CD4-positive, alpha-beta memory T cell (primary cell): Measurements from ENCODE around the gene HINT3. TPM values are rescaled to one million over a fixed set of nuclear protein-coding genes. Genes with fewer than 3 reads are reported as not detected.
"Not testable (repeated sequence)": the region's sequence is repeated elsewhere in the genome, so short reads cannot be mapped to it uniquely, and the experiment has no call there.

ENCODE experiments used
- CTCF ChIA-PET: fragments of 350-600 bp; sonication (Branson Sonifier 250); formaldehyde crosslinking; loops from one replicate; lab custom pipeline; 2021; ENCODE audit warnings: inconsistent platforms; ENCODE audit not compliant: partially characterized antibody; lab: Charles Lee
- POLR2A ChIA-PET: fragments of 350-600 bp; sonication (Branson Sonifier 250); formaldehyde crosslinking; loops from one replicate; lab custom pipeline; 2021; ENCODE audit not compliant: partially characterized antibody; lab: Charles Lee
- DNase-seq, 5 donors: peaks; one replicate each; pipeline versions ENCODE4 v3.0.0 to v3.0.0-alpha.2; 2020 to 2022; ENCODE audit warnings: mixed read lengths in 1 of 5
- H3K27ac ChIP-seq: one replicate; pipeline ENCODE4 v1.7.0; 2013; ENCODE audit warnings: low read depth, low read length
- H3K27me3 ChIP-seq: 2 replicates; pipeline ENCODE4 v1.7.0; 2013; ENCODE audit warnings: mild to moderate bottlenecking, low read length, moderate library complexity; ENCODE audit not compliant: insufficient read depth
- H3K36me3 ChIP-seq: 2 replicates; pipeline ENCODE4 v1.7.0; 2013; ENCODE audit warnings: mild to moderate bottlenecking, low read length, moderate library complexity; ENCODE audit not compliant: insufficient read depth
- H3K4me1 ChIP-seq: 2 replicates; pipeline ENCODE4 v1.7.0; 2013; ENCODE audit warnings: mild to moderate bottlenecking, low read length, moderate library complexity; ENCODE audit not compliant: insufficient read depth
- H3K4me3 ChIP-seq, 2 donors: one replicate each; pipeline ENCODE4 v1.7.0; 2013; ENCODE audit warnings: low read length in 2 of 2, mild to moderate bottlenecking in 1 of 2
- H3K9me3 ChIP-seq, 2 donors: one replicate each; pipeline ENCODE4 v1.7.0; 2013; ENCODE audit warnings: low read length in 2 of 2, control low read depth in 1 of 2; ENCODE audit not compliant: control insufficient read depth in 1 of 2
- H3K27ac Mint-ChIP-seq, 7 donors: one replicate each; pipeline ENCODE4 v1.8.0; 2020 to 2021; ENCODE audit warnings: mixed read lengths in 7 of 7, mild to moderate bottlenecking in 6 of 7, inconsistent platforms in 3 of 7, moderate library complexity in 3 of 7
- H3K27me3 Mint-ChIP-seq, 2 donors: one replicate each; pipeline ENCODE4 v1.8.0; 2020 to 2021; ENCODE audit warnings: mixed read lengths in 2 of 2
- H3K36me3 Mint-ChIP-seq, 2 donors: one replicate each; pipeline ENCODE4 v1.8.0; 2020 to 2021; ENCODE audit warnings: mixed read lengths in 2 of 2, inconsistent platforms in 1 of 2, mild to moderate bottlenecking in 1 of 2
- H3K4me1 Mint-ChIP-seq, 4 donors: one replicate each; pipeline ENCODE4 v1.8.0; 2020 to 2021; ENCODE audit warnings: mixed read lengths in 4 of 4, mild to moderate bottlenecking in 1 of 4
- H3K4me3 Mint-ChIP-seq, 8 donors: one replicate each; pipeline ENCODE4 v1.8.0; 2020 to 2021; ENCODE audit warnings: mixed read lengths in 8 of 8, mild to moderate bottlenecking in 7 of 8, moderate library complexity in 6 of 8, inconsistent platforms in 3 of 8
- H3K9me3 Mint-ChIP-seq, 8 donors: one replicate each; pipeline ENCODE4 v1.8.0; 2020 to 2021; ENCODE audit warnings: mixed read lengths in 8 of 8, mild to moderate bottlenecking in 5 of 8, inconsistent platforms in 3 of 8, moderate library complexity in 1 of 8
- intact Hi-C: fragments of 100-400 bp; cut with micrococcal nuclease; formaldehyde crosslinking; loops from one replicate; pipeline ENCODE4 v1.15.1; 2023
- polyA plus RNA-seq, 2 donors: library from polyadenylated mRNA; unstranded; fragments of 300-500 nt; fragmentation: Illumina TruSeq; gene quantifications; one replicate each; pipeline ENCODE4 v1.2.3, GENCODE V29; 2021
- total RNA-seq, 2 experiments: library from RNA; stranded (reverse); gene quantifications; one replicate each; pipeline ENCODE4 v1.2.3, GENCODE V29; 2021

Gene HINT3
- total and polyA plus RNA-seq, 4 experiments from 2014 or later: 8.1 to 12.7 (median 10.1) TPM

DNA sequence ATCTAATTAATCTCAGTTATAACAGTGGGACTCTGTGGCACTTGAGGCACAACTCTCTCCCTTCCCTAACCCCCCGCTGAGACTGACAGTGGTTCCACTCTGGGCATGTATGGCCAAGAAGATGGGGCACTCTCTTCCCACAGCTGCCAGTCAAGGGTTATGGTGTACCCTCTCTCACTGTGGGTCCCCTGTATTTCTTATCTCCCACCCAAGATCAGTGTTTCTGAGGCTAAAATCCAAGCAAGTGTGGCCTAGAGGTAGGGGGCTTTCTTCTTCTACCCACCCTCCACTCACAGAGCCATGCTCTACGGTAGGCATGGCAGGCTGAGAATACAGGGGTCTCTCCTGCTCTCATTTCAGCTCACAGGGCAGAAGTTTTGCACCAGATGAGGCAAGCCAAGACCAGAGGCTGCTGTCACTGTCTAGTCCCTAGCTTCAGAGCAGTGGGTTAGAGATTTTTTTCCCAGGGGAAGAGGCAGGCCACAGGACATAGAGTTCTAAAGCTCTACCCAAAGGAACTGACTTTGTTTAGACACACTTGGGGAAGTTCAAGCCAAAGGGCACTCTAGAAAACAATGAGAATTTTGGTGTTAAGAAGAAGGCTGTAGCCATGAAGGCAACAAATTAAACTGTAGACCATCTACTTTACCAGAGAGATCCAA lies 31.7 kb upstream of the HINT3 start:
- H3K4me1 ChIP-seq: peaks cover 9% of the 10 kb centered on the region
- ChIA-PET POLR2A (interaction anchor here (1.2 kb wide), 1 partner anchor 32 kb away, joined by 3 read pairs; the partner anchor contains the start of gene HINT3), CTCF (interaction anchor here (1.0 to 1.9 kb wide), 4 partner anchors 18 to 133 kb away, joined by 3 to 7 read pairs (median 6); partner anchors contain the start of genes HINT3 and NCOA7)
- Mint-ChIP-seq H3K27me3 (no peaks in the 10 kb centered on the region), H3K36me3 (peaks cover 62 to 72% of the 10 kb centered on the region in 2 donors), H3K4me1 (peaks cover 3 to 7% (median 4%) of the 10 kb centered on the region in 4 donors), H3K27ac (peak overlapping the region in 4 of 7 donors; percentile 2 to 32 (median 23)), H3K4me3 (no peak overlapping the region), H3K9me3 (no peaks in the 10 kb centered on the region)
- H3K9me3 ChIP-seq: no peaks in the 10 kb centered on the region
- no peak for DNase-seq
- intact Hi-C loops: no loop called here
- H3K4me3 ChIP-seq: no peak overlapping the region
- H3K27ac ChIP-seq: no peak overlapping the region
- peaks cover 45% of the 10 kb centered on the region for H3K36me3 ChIP-seq
- no peaks in the 10 kb centered on the region for H3K27me3 ChIP-seq

DNA sequence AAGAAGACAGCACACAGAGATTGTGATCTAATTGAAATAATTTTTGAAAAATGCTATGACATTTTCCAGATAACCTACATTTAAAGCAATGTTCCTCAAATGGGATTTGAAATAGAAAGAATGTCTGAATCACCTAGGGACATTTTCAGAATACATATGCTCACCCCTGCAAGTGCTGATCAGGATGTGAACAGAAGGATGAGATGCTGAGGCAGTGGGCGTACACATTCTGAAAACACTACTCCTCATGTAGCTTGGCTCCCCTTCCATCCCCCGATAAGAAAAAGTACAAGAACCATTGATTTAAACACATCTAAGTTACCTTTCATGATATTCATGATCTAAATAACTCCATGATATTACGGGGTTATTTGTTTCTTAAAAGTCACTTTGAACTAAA lies 29.9 kb upstream of the HINT3 start:
- H3K36me3 ChIP-seq: peaks cover 52% of the 10 kb centered on the region
- Mint-ChIP-seq H3K27me3 (no peaks in the 10 kb centered on the region), H3K4me1 (peaks cover 0 to 5% (median 2%) of the 10 kb centered on the region in 4 donors), H3K4me3 (no peak overlapping the region), H3K9me3 (no peaks in the 10 kb centered on the region), H3K36me3 (peaks cover 69 to 70% of the 10 kb centered on the region in 2 donors), H3K27ac (peak overlapping the region in 1 of 7 donors; percentile 2)
- CTCF ChIA-PET: interaction anchor here (1.6 kb wide), 1 partner anchor 29 kb away, joined by 3 read pairs; the partner anchor contains the start of gene HINT3
- no peak overlapping the region for H3K27ac ChIP-seq
- intact Hi-C loops: no loop called here
- H3K4me1 ChIP-seq: peaks cover 4% of the 10 kb centered on the region
- no peaks in the 10 kb centered on the region for H3K9me3 ChIP-seq
- no peak for DNase-seq
- H3K27me3 ChIP-seq: no peaks in the 10 kb centered on the region
- H3K4me3 ChIP-seq: no peak overlapping the region
- POLR2A ChIA-PET: no interaction called here

DNA sequence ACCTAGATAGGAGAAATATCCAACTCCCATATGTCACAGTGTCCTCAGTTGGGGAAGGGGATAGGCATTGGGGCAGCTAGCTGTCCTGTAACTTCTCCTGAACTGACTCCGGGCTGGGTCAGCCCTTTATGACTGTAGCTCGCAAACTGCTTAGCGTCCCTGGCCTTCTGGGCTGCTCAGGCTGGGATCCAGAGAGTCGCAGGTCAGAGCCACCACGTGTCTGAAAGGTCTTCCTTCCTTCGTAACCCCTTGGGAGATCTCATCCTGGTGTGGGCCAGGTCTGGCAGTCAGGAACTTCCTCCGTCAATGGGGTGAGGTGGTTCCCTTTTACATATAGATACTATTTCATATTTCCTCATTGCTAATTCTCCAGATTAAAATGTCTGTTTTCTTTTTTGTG lies 28.8 kb upstream of the HINT3 start:
- Mint-ChIP-seq H3K27me3 (no peaks in the 10 kb centered on the region), H3K27ac (peak overlapping the region in 1 of 7 donors; percentile 16), H3K4me3 (no peak overlapping the region), H3K36me3 (peaks cover 62 to 65% of the 10 kb centered on the region in 2 donors), H3K9me3 (no peaks in the 10 kb centered on the region), H3K4me1 (peaks cover 0 to 8% (median 3%) of the 10 kb centered on the region in 4 donors)
- Histone ChIP-seq H3K4me1 (peaks cover 4% of the 10 kb centered on the region), H3K9me3 (no peaks in the 10 kb centered on the region), H3K4me3 (no peak overlapping the region), H3K36me3 (peaks cover 43% of the 10 kb centered on the region), H3K27me3 (no peaks in the 10 kb centered on the region), H3K27ac (no peak overlapping the region)
- ChIA-PET POLR2A (no interaction called here), CTCF (no interaction called here)
- no peak for DNase-seq
- intact Hi-C loops: no loop called here

DNA sequence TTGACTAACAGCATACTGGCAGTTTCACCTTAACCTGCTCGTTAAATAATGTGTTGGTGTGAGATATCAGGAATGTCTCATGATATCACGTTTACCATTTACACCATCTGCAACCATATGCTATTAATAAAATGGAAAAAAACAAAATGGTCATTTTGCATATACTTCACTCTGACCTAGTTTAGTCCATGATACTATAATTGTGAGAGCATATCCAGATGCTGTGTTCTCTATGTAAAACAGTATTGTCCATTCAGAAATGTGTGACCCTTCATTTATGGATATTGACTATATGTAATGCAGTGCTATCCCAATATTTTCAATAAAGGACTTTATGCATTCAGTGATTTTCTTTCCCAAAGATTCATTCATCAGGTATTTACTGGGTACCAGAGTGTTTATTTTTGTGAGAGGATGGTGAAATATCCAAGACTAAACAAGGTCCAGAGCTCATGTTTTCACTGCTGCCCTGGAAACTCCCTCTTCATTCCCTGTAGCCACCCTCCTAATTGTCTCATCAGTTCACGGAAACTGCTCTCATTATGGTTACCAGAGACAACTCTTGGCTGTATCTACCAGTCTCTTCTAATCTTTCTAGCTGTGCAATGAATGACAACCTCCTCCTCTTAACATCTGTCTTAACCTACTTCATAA lies 25.7 kb upstream of the HINT3 start:
- H3K4me1 ChIP-seq: no peaks in the 10 kb centered on the region
- H3K36me3 ChIP-seq: peaks cover 23% of the 10 kb centered on the region
- no peak overlapping the region for H3K27ac ChIP-seq
- Mint-ChIP-seq H3K27me3 (no peaks in the 10 kb centered on the region), H3K4me1 (peaks cover 0 to 4% (median 1%) of the 10 kb centered on the region in 4 donors), H3K27ac (peak overlapping the region in 1 of 7 donors; percentile 37), H3K9me3 (no peaks in the 10 kb centered on the region), H3K4me3 (no peak overlapping the region), H3K36me3 (peaks cover 37 to 43% of the 10 kb centered on the region in 2 donors)
- H3K9me3 ChIP-seq: no peaks in the 10 kb centered on the region
- intact Hi-C loops: no loop called here
- no peaks in the 10 kb centered on the region for H3K27me3 ChIP-seq
- ChIA-PET POLR2A (no interaction called here), CTCF (no interaction called here)
- H3K4me3 ChIP-seq: no peak overlapping the region
- DNase-seq: no peak

DNA sequence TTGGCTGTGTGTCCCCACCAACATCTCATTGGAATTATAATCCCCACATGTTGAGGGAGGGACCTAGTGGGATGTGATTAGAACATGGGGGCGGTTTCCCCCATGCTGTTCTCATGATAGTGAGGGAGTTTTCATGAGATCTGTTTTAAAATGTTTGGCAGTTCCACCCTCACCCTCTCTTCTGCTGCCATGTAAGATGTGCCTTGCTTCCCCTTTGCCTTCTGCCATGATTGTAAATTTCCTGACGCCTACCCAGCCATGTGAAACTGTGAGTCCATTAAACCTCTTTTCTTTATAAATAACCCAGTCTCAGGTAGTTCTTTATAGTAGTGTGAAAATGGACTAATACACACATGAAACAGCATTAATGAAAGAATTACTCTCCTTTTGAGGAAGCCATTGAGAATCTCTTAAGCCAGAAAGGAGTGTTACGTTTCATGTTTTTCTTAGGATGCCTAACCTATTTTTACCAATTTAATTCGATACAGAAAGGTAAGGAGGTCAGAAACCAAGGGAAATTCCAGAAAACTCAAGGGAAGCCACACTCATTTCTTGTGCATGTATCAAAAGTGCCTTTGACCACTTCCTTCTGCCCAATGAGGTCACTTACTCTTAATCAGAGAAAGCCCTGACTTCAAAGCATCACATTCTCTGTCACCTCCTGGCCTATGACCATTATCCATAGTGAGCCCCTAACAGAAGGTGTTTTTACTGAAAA lies 24.7 kb upstream of the HINT3 start:
- intact Hi-C loops: no loop called here
- Mint-ChIP-seq H3K9me3 (no peaks in the 10 kb centered on the region), H3K4me3 (no peak overlapping the region), H3K27ac (peak overlapping the region in 4 of 7 donors; percentile 11 to 89 (median 44)), H3K4me1 (peaks cover 0 to 4% (median 1%) of the 10 kb centered on the region in 4 donors), H3K27me3 (no peaks in the 10 kb centered on the region), H3K36me3 (peaks cover 33 to 38% of the 10 kb centered on the region in 2 donors)
- no peak for DNase-seq
- Histone ChIP-seq H3K4me1 (no peaks in the 10 kb centered on the region), H3K27me3 (no peaks in the 10 kb centered on the region), H3K4me3 (no peak overlapping the region), H3K36me3 (peaks cover 23% of the 10 kb centered on the region), H3K27ac (no peak overlapping the region), H3K9me3 (no peaks in the 10 kb centered on the region)
- ChIA-PET CTCF (interaction anchor here (0.9 to 1.8 kb wide), 4 partner anchors 13 to 141 kb away, joined by 3 to 11 read pairs (median 3); partner anchors contain the start of genes HINT3 and NCOA7), POLR2A (no interaction called here)

DNA sequence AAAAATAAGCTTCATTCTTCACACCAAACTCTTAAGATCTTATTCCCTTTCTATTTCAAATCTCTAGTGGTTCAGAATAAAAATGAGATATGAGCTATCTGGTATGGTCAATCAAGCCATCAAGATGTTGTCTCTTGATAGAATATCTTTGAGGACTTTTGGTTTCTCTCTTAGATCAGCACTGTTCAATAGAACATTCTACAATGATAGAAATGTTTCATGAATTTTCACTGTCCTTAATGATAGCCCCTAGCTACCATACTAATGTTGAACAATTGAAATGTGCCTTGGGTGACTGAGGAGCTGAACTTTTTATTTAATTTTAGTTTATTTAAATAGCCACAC lies 24.1 kb upstream of the HINT3 start:
- Histone ChIP-seq H3K4me3 (no peak overlapping the region), H3K36me3 (peaks cover 21% of the 10 kb centered on the region), H3K27me3 (no peaks in the 10 kb centered on the region), H3K9me3 (no peaks in the 10 kb centered on the region), H3K4me1 (no peaks in the 10 kb centered on the region), H3K27ac (no peak overlapping the region)
- Mint-ChIP-seq H3K4me3 (no peak overlapping the region), H3K4me1 (peaks cover 0 to 4% (median 1%) of the 10 kb centered on the region in 4 donors), H3K27me3 (no peaks in the 10 kb centered on the region), H3K9me3 (no peaks in the 10 kb centered on the region), H3K36me3 (peaks cover 29 to 33% of the 10 kb centered on the region in 2 donors), H3K27ac (peak overlapping the region in 3 of 7 donors; percentile 32 to 57 (median 41))
- intact Hi-C loops: no loop called here
- ChIA-PET POLR2A (no interaction called here), CTCF (interaction anchor here (0.9 to 1.8 kb wide), 4 partner anchors 14 to 142 kb away, joined by 3 to 11 read pairs (median 3); partner anchors contain the start of genes HINT3 and NCOA7)
- DNase-seq: no peak

DNA sequence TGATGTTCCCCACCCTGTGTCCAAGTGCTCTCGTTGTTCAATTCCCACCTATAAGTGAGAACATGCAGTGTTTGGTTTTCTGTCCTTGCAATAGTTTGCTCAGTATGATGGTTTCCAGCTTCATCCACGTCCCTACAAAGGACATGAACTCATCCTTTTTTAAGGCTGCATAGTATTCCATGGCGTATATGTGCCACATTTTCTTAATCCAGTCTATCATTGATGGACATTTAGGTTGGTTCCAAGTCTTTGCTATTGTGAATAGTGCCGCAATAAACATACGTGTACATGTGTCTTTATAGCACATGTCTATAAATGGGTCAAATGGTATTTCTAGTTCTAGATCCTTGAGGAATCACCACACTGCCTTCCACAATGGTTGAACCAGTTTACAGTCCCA lies 21.1 kb upstream of the HINT3 start:
- H3K4me1 Mint-ChIP-seq, H3K4me1 ChIP-seq, H3K27me3 ChIP-seq, intact Hi-C loops, H3K9me3 Mint-ChIP-seq, H3K27ac Mint-ChIP-seq, H3K27me3 Mint-ChIP-seq, H3K36me3 ChIP-seq, H3K4me3 ChIP-seq, H3K4me3 Mint-ChIP-seq, H3K27ac ChIP-seq, H3K9me3 ChIP-seq, DNase-seq: not testable (repeated sequence)
- ChIA-PET POLR2A (interaction anchor here (2.3 kb wide), 1 partner anchor 145 kb away, joined by 7 read pairs; the partner anchor contains the start of gene NCOA7), CTCF (interaction anchor here (1.2 kb wide), 1 partner anchor 11 kb away, joined by 3 read pairs; no protein-coding TSS in a partner anchor)
- peaks cover 11 to 17% of the 10 kb centered on the region in 2 donors for H3K36me3 Mint-ChIP-seq
